Smooth muscle cell (in vitro differentiated cells): Measurements from ENCODE around the gene STIM1. TPM values are rescaled to one million over a fixed set of nuclear protein-coding genes. Genes with fewer than 3 reads are reported as not detected.

Experiments
- DNase-seq: peaks from one replicate; lab custom pipeline; 2025; ENCODE audit not compliant: unreplicated experiment; lab: John Stamatoyannopoulos, UW
- H2AFZ ChIP-seq: fragments of 200-600 bp; sonication (generic); 2 replicates; pipeline ENCODE4 v1.6.0; 2016; ENCODE audit warnings: antibody characterized with exemption, low read depth, mild to moderate bottlenecking
- H3F3A ChIP-seq: fragments of 200-600 bp; sonication (generic); 2 replicates; pipeline ENCODE4 v1.6.0; 2017; ENCODE audit warnings: antibody characterized with exemption, low read depth
- H3K27ac ChIP-seq: fragments of 200-600 bp; sonication (generic); 2 replicates; pipeline ENCODE4 v1.5.1; 2016; ENCODE audit warnings: low read depth, mild to moderate bottlenecking
- H3K27me3 ChIP-seq: fragments of 200-600 bp; sonication (generic); 2 replicates; pipeline ENCODE4 v1.6.1; 2016; ENCODE audit warnings: low read depth, mild to moderate bottlenecking
- H3K36me3 ChIP-seq: fragments of 200-600 bp; sonication (generic); 2 replicates; pipeline ENCODE4 v1.5.1; 2016; ENCODE audit warnings: low read depth
- H3K4me1 ChIP-seq: fragments of 200-600 bp; sonication (generic); 2 replicates; pipeline ENCODE4 v1.5.1; 2016; ENCODE audit warnings: low read depth
- H3K4me2 ChIP-seq: fragments of 200-600 bp; sonication (generic); 2 replicates; pipeline ENCODE4 v1.6.0; 2016; ENCODE audit warnings: mild to moderate bottlenecking
- H3K4me3 ChIP-seq: fragments of 200-600 bp; sonication (generic); 2 replicates; pipeline ENCODE4 v1.5.1; 2016; ENCODE audit warnings: mild to moderate bottlenecking
- H3K79me2 ChIP-seq: fragments of 200-600 bp; sonication (generic); 2 replicates; pipeline ENCODE4 v1.6.0; 2016; ENCODE audit warnings: low read depth, mild to moderate bottlenecking
- H3K9ac ChIP-seq: fragments of 200-600 bp; sonication (generic); 2 replicates; pipeline ENCODE4 v1.6.0; 2016; ENCODE audit warnings: low read depth
- H3K9me3 ChIP-seq: fragments of 200-600 bp; sonication (generic); replicated peaks from 2 replicates; pipeline ENCODE4 v1.5.1; 2016; ENCODE audit warnings: low read depth
- H4K20me1 ChIP-seq: fragments of 200-600 bp; sonication (generic); 2 replicates; pipeline ENCODE4 v1.6.0; 2016; ENCODE audit warnings: low read depth
- WGBS: methylation state at CpG from one replicate; pipeline ENCODE4 v1.1.7; 2016; ENCODE audit warnings: low lambda C conversion rate; 5-methylcytosine and 5-hydroxymethylcytosine counted together
- polyA plus RNA-seq: library from polyadenylated mRNA; unstranded; fragments of >200 nt; fragmentation: Nextera tagmentation; extraction: Ambion mirVana; gene quantifications from 2 replicates; pipeline ENCODE4 v1.2.1, GENCODE V29; 2016
- total RNA-seq: library from RNA; depleted of rRNA; stranded (reverse); fragments of >200 nt; gene quantifications from 2 replicates; pipeline ENCODE4 v1.2.3, GENCODE V29; 2014
- TF ChIP-seq, protein P1 (sequence below): fragments of 200-600 bp; sonication (generic); IDR thresholded peaks from 2 replicates; pipeline ENCODE4 v1.5.1; 2017; ENCODE audit warnings: borderline replicate concordance, mild to moderate bottlenecking, antibody characterized with exemption; ENCODE audit not compliant: insufficient read depth, poor library complexity, severe bottlenecking

STIM1 gene
- total and polyA plus RNA-seq, 2 experiments from 2014 or later, result 15.3 to 31.5 TPM

DNA sequence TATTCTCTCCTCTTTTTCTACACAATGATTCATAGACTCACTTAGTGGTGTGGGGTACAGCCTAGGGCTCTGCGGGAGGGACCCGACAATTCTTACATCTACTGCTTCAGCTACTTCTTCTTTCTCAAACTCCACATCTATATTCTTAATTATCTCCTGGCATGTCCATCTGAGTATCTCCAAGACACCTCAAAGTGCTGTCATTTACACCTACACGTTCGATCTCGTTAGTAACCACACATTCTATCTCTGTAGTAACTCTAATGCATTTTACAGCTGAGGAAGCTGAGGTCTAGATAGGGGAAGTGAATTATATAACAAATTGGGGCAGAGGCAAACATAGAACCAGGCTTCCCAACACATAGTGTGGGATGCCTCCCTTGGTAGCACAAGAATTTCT lies 211.4 kb downstream of the STIM1 start:
- peaks cover 3% of the 10 kb centered on the region for H3K4me1 ChIP-seq
- no peaks in the 10 kb centered on the region for H3K27me3 ChIP-seq
- H3K79me2 ChIP-seq, result no peaks in the 10 kb centered on the region
- H3K27ac ChIP-seq, result no peak overlapping the region
- WGBS, result 79% methylated on average over 5 of the region's 5 CpGs
- H3K36me3 ChIP-seq, result no peaks in the 10 kb centered on the region
- no peak for DNase-seq
- no peak overlapping the region for H3K4me2 ChIP-seq
- no peaks in the 10 kb centered on the region for H3F3A ChIP-seq
- TF ChIP-seq, protein P1, sequence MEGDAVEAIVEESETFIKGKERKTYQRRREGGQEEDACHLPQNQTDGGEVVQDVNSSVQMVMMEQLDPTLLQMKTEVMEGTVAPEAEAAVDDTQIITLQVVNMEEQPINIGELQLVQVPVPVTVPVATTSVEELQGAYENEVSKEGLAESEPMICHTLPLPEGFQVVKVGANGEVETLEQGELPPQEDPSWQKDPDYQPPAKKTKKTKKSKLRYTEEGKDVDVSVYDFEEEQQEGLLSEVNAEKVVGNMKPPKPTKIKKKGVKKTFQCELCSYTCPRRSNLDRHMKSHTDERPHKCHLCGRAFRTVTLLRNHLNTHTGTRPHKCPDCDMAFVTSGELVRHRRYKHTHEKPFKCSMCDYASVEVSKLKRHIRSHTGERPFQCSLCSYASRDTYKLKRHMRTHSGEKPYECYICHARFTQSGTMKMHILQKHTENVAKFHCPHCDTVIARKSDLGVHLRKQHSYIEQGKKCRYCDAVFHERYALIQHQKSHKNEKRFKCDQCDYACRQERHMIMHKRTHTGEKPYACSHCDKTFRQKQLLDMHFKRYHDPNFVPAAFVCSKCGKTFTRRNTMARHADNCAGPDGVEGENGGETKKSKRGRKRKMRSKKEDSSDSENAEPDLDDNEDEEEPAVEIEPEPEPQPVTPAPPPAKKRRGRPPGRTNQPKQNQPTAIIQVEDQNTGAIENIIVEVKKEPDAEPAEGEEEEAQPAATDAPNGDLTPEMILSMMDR, result no peak
- no peak overlapping the region for H2AFZ ChIP-seq
- no peaks in the 10 kb centered on the region for H4K20me1 ChIP-seq
- H3K9ac ChIP-seq, result no peak overlapping the region
- no peaks in the 10 kb centered on the region for H3K9me3 ChIP-seq
- no peak overlapping the region for H3K4me3 ChIP-seq

DNA sequence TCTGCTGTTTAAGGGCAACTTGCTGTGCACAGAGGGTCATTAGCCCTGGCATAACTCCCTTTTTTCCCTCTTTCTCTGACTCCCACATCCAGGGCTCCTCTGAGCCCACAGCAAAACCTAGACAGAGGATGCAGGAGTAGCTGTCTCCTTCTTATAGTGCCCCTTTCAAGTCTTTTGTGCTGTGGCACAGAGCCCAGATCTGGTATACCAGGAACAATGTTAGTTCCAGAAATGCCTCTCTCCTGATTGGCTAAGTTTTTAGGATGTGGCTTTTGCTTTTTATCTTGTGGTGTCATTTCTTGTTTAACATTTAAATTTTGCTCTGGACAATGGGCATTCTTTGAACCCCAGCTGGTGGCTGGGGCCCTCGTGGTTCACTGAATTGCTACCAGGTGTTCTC lies 213.5 kb downstream of the STIM1 start:
- Histone ChIP-seq H3F3A (peaks cover 4% of the 10 kb centered on the region), H3K36me3 (no peaks in the 10 kb centered on the region), H3K4me2 (no peak overlapping the region), H3K9ac (no peak overlapping the region), H3K4me3 (no peak overlapping the region), H3K27ac (no peak overlapping the region), H3K4me1 (peaks cover 9% of the 10 kb centered on the region), H4K20me1 (no peaks in the 10 kb centered on the region), H3K79me2 (no peaks in the 10 kb centered on the region), H3K9me3 (no peaks in the 10 kb centered on the region), H2AFZ (no peak overlapping the region), H3K27me3 (no peaks in the 10 kb centered on the region)
- TF ChIP-seq, protein P1, result no peak
- no peak for DNase-seq
- 92% methylated on average over 1 of the region's 1 CpG for WGBS

DNA sequence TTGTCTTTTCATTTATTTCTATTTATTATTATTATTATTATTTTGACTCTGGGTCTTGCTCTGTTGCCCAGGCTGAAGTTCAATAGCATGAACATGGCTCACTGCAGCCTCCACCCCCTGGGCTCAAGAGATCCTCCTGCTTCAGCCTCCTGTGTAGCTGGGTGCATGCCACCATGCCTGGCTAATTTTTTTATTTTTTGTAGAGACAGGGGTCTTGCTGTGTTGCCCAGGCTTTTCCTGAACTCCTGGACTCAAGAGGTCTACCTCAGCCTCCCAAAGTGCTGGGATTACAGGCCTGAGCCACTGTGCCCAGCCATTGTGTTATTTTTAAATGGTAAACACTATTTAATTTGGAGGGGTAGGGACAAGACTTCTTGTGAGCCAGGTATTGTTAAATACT lies 215.9 kb downstream of the STIM1 start:
- TF ChIP-seq, protein P1, result no peak
- H3K9ac ChIP-seq, result no peak overlapping the region
- no peak for DNase-seq

DNA sequence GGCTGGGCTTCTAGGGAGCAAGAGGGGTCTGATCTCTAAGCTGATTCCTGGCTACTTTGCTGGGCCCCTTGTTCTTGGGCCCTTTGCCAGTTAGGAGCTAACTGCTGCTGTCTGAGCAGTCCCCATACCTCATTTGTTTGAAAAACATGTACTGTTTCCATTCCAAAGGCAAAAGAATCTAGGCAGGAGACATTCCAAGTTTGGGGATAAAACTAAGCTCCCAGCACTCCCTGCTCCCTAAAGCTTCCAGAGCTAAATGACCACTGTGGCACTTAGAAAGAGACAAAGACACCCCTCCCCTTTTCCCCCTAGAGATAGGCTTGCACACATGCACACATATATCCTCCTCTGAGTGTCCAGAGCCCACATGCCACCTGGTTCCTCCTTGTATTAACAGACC lies 216.4 kb downstream of the STIM1 start:
- Histone ChIP-seq H3K79me2 (no peaks in the 10 kb centered on the region), H3K9me3 (no peaks in the 10 kb centered on the region), H3K4me2 (no peak overlapping the region), H3K4me3 (no peak overlapping the region), H3K36me3 (no peaks in the 10 kb centered on the region), H3F3A (peaks cover 4% of the 10 kb centered on the region), H2AFZ (peak overlapping the region; percentile 62), H3K9ac (no peak overlapping the region), H4K20me1 (no peaks in the 10 kb centered on the region), H3K27me3 (no peaks in the 10 kb centered on the region), H3K27ac (no peak overlapping the region), H3K4me1 (peaks cover 9% of the 10 kb centered on the region)
- DNase-seq, result no peak
- TF ChIP-seq, protein P1, result no peak

More for the DNA sequence above, 215.9 kb downstream of the STIM1 start:
- no peaks in the 10 kb centered on the region for H3K79me2 ChIP-seq
- H3K9me3 ChIP-seq, result no peaks in the 10 kb centered on the region
- H3K4me1 ChIP-seq, result peaks cover 9% of the 10 kb centered on the region
- H4K20me1 ChIP-seq, result no peaks in the 10 kb centered on the region
- H3K4me2 ChIP-seq, result no peak overlapping the region
- H3F3A ChIP-seq, result peaks cover 4% of the 10 kb centered on the region
- no peaks in the 10 kb centered on the region for H3K27me3 ChIP-seq
- H3K27ac ChIP-seq, result no peak overlapping the region
- H3K36me3 ChIP-seq, result no peaks in the 10 kb centered on the region
- H2AFZ ChIP-seq, result no peak overlapping the region
- H3K4me3 ChIP-seq, result no peak overlapping the region
